Lower leg skin (tissue), 3 donors: ENCODE results near the gene MIEN1.

Experiments used
- POLR2A ChIP-seq, 2 donors: fragments of 450-650 bp; IDR thresholded peaks; one replicate each; pipeline ENCODE4 v1.6.1; 2016 to 2017; ENCODE audit warnings: antibody characterized with exemption in 2 of 2, mild to moderate bottlenecking in 1 of 2, moderate library complexity in 1 of 2
- TF ChIP-seq, protein P1 (sequence below), 3 donors: fragments of 450-650 bp; IDR thresholded peaks; one replicate each; pipeline ENCODE4 v1.5.1; 2016; ENCODE audit warnings: antibody characterized with exemption in 3 of 3, mild to moderate bottlenecking in 3 of 3, moderate library complexity in 2 of 3

DNA sequence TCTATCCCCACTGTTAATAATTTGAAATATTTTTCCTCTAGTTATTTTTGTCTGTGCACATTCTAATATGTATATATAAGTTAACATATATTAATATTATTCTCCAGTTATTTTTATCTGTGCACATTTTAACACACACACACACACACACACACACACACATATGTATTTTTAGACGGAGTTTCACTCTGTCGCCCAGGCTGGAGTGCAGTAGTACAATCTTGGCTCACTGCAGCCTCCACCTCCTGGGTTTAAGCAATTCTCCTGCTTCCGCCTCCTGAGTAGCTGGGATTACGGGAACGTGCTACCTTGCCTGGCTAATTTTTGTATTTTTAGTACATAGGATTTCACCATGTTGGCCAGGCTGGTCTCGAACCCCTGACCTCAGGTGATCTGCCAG is 12.7 kb downstream of the MIEN1 start:
- TF ChIP-seq, protein P1, sequence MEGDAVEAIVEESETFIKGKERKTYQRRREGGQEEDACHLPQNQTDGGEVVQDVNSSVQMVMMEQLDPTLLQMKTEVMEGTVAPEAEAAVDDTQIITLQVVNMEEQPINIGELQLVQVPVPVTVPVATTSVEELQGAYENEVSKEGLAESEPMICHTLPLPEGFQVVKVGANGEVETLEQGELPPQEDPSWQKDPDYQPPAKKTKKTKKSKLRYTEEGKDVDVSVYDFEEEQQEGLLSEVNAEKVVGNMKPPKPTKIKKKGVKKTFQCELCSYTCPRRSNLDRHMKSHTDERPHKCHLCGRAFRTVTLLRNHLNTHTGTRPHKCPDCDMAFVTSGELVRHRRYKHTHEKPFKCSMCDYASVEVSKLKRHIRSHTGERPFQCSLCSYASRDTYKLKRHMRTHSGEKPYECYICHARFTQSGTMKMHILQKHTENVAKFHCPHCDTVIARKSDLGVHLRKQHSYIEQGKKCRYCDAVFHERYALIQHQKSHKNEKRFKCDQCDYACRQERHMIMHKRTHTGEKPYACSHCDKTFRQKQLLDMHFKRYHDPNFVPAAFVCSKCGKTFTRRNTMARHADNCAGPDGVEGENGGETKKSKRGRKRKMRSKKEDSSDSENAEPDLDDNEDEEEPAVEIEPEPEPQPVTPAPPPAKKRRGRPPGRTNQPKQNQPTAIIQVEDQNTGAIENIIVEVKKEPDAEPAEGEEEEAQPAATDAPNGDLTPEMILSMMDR (IDR thresholded peaks at IDR 0.05) = no peak
- TF ChIP-seq POLR2A (IDR thresholded peaks at IDR 0.05) = no peak
